ENCODE results near the gene TAT. TPM values are rescaled to one million over a fixed set of nuclear protein-coding genes. Genes with fewer than 3 reads are reported as not detected.

Gene TAT
- polyA plus RNA-seq, 4 donors, result 0.10 to 0.54 (median 0.26) TPM

- WGBS, 3 donors, result 83 to 88% (median 86%) methylated on average over 5 of the region's 5 CpGs
- Histone ChIP-seq H3K27me3 (ENCODE audit: control insufficient read depth in 3 of 3, insufficient read depth in 3 of 3, low read length in 3 of 3) (peaks cover 0 to 7% (median 5%) of the 10 kb centered on the region in 3 donors), H3K9me3 (ENCODE audit: control insufficient read depth in 2 of 2, insufficient read depth in 1 of 2, low read depth in 1 of 2, low read length in 1 of 2) (no peaks in the 10 kb centered on the region), H3K27ac (ENCODE audit: low read depth in 1 of 3, low read length in 2 of 3) (peak overlapping the region in 1 of 3 donors; percentile 70), H3K4me1 (ENCODE audit: control insufficient read depth in 3 of 3, insufficient read depth in 2 of 3, low read depth in 1 of 3, low read length in 2 of 3) (peaks cover 0 to 24% (median 3%) of the 10 kb centered on the region in 3 donors), H3K36me3 (ENCODE audit: control insufficient read depth in 3 of 3, insufficient read depth in 2 of 3, low read depth in 1 of 3, low read length in 3 of 3) (no peaks in the 10 kb centered on the region), H3K4me3 (ENCODE audit: low read depth in 1 of 3, low read length in 3 of 3) (no peak overlapping the region)
- DNase-seq (no peak), FAIRE-seq (no peak)
Observed at GRCh38 chr16:71573387-71574094, 3.4 kb downstream of the TAT start.

DNA sequence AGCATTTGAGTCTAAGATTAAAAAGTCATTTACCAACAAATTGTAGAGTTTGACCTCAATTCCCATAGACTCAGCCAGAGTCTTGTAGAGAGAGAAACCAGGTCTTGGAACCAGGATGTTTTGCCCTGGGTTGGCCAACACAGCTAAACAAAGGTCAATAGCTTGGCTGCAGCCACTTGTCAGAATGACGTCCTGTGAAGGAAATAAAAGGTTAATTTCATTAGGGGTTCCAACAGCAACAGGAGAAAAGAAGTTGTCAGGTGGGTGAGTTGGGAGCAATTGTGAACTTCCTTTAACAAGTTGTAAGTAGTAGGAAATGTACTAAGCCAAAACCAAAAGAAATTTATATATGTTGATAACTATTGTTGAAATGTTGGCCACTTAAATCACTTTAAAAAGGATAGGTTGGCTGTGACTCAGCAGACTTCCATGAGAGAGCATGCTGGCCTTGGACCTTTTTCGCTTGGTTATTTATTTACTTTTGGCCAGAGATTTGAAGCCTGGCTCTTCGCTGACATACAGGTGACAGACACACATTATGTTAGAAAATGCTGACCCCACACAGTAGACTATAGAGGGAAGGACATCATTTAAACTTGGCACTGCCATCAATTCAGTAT lies 4.3 kb downstream of the TAT start:
- Histone ChIP-seq H3K36me3 (ENCODE audit: control insufficient read depth in 3 of 3, insufficient read depth in 2 of 3, low read depth in 1 of 3, low read length in 3 of 3) (no peaks in the 10 kb centered on the region), H3K27ac (ENCODE audit: low read depth in 1 of 3, low read length in 2 of 3) (peak overlapping the region in 2 of 3 donors; percentile 34 to 70), H3K9me3 (ENCODE audit: control insufficient read depth in 2 of 2, insufficient read depth in 1 of 2, low read depth in 1 of 2, low read length in 1 of 2) (no peaks in the 10 kb centered on the region), H3K27me3 (ENCODE audit: control insufficient read depth in 3 of 3, insufficient read depth in 3 of 3, low read length in 3 of 3) (peaks cover 0 to 7% (median 3%) of the 10 kb centered on the region in 3 donors), H3K4me1 (ENCODE audit: control insufficient read depth in 3 of 3, insufficient read depth in 2 of 3, low read depth in 1 of 3, low read length in 2 of 3) (peaks cover 0 to 24% (median 3%) of the 10 kb centered on the region in 3 donors), H3K4me3 (ENCODE audit: low read depth in 1 of 3, low read length in 3 of 3) (no peak overlapping the region)
- FAIRE-seq, result no peak
- DNase-seq, result peak; percentile 74 to 81
- WGBS, 3 donors, result 7 to 39% (median 34%) methylated on average over 3 of the region's 3 CpGs

DNA sequence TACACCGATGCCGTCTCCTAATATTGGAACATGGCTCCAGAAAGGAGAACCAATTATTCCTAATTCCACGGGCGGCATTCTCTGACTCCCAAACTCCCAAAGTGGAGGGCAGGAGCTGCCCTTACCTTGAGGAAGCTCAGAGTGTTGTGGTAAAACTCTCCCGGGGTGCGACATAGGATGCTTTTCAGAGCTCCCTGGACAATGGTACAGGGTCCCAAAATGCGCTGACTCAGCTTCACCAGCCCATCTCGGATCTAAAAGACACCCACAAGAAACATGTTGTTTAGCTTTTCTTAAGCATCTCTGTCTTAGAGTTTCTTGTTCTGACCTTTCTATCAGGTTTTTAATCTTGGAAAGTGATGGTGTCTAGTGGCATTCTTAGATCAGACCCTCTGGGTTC lies 6.7 kb downstream of the TAT start:
- Histone ChIP-seq H3K9me3 (ENCODE audit: control insufficient read depth in 2 of 2, insufficient read depth in 1 of 2, low read depth in 1 of 2, low read length in 1 of 2) (no peaks in the 10 kb centered on the region), H3K4me1 (ENCODE audit: control insufficient read depth in 3 of 3, insufficient read depth in 2 of 3, low read depth in 1 of 3, low read length in 2 of 3) (peaks cover 3 to 24% (median 3%) of the 10 kb centered on the region in 3 donors), H3K27me3 (ENCODE audit: control insufficient read depth in 3 of 3, insufficient read depth in 3 of 3, low read length in 3 of 3) (peaks cover 0 to 2% (median 0%) of the 10 kb centered on the region in 3 donors), H3K36me3 (ENCODE audit: control insufficient read depth in 3 of 3, insufficient read depth in 2 of 3, low read depth in 1 of 3, low read length in 3 of 3) (no peaks in the 10 kb centered on the region), H3K27ac (ENCODE audit: low read depth in 1 of 3, low read length in 2 of 3) (peak overlapping the region in 1 of 3 donors; percentile 30), H3K4me3 (ENCODE audit: low read depth in 1 of 3, low read length in 3 of 3) (no peak overlapping the region)
- DNase-seq (no peak), FAIRE-seq (no peak)
- WGBS, 3 donors, result 93 to 96% (median 94%) methylated on average over 8 of the region's 8 CpGs

- FAIRE-seq (no peak), DNase-seq (peak; percentile 61 to 80)
- H3K4me1 ChIP-seq (ENCODE audit: control insufficient read depth in 3 of 3, insufficient read depth in 2 of 3, low read depth in 1 of 3, low read length in 2 of 3), result peaks cover 3 to 24% (median 3%) of the 10 kb centered on the region in 3 donors
- no peak overlapping the region for H3K4me3 ChIP-seq (ENCODE audit: low read depth in 1 of 3, low read length in 3 of 3)
- H3K36me3 ChIP-seq (ENCODE audit: control insufficient read depth in 3 of 3, insufficient read depth in 2 of 3, low read depth in 1 of 3, low read length in 3 of 3), result no peaks in the 10 kb centered on the region
- no peaks in the 10 kb centered on the region for H3K9me3 ChIP-seq (ENCODE audit: control insufficient read depth in 2 of 2, insufficient read depth in 1 of 2, low read depth in 1 of 2, low read length in 1 of 2)
- peaks cover 0 to 2% (median 0%) of the 10 kb centered on the region in 3 donors for H3K27me3 ChIP-seq (ENCODE audit: control insufficient read depth in 3 of 3, insufficient read depth in 3 of 3, low read length in 3 of 3)
- H3K27ac ChIP-seq (ENCODE audit: low read depth in 1 of 3, low read length in 2 of 3), result peak overlapping the region in 2 of 3 donors; percentile 52 to 75
- WGBS, 3 donors, result 54 to 81% (median 71%) methylated on average over 4 of the region's 4 CpGs
Observed at GRCh38 chr16:71569621-71570020, 7.3 kb downstream of the TAT start.

- no peak overlapping the region for H3K4me3 ChIP-seq (ENCODE audit: low read depth in 1 of 3, low read length in 3 of 3)
- H3K4me1 ChIP-seq (ENCODE audit: control insufficient read depth in 3 of 3, insufficient read depth in 2 of 3, low read depth in 1 of 3, low read length in 2 of 3), result peaks cover 3 to 27% (median 6%) of the 10 kb centered on the region in 3 donors
- H3K27ac ChIP-seq (ENCODE audit: low read depth in 1 of 3, low read length in 2 of 3), result no peak overlapping the region
- WGBS, 3 donors, result 73% methylated on average over 4 of the region's 4 CpGs
- no peak for FAIRE-seq
- no peaks in the 10 kb centered on the region for H3K9me3 ChIP-seq (ENCODE audit: control insufficient read depth in 2 of 2, insufficient read depth in 1 of 2, low read depth in 1 of 2, low read length in 1 of 2)
- no peaks in the 10 kb centered on the region for H3K27me3 ChIP-seq (ENCODE audit: control insufficient read depth in 3 of 3, insufficient read depth in 3 of 3, low read length in 3 of 3)
- H3K36me3 ChIP-seq (ENCODE audit: control insufficient read depth in 3 of 3, insufficient read depth in 2 of 3, low read depth in 1 of 3, low read length in 3 of 3), result no peaks in the 10 kb centered on the region
- no peak for DNase-seq
Observed at GRCh38 chr16:71568551-71568950, 8.3 kb downstream of the TAT start.

DNA sequence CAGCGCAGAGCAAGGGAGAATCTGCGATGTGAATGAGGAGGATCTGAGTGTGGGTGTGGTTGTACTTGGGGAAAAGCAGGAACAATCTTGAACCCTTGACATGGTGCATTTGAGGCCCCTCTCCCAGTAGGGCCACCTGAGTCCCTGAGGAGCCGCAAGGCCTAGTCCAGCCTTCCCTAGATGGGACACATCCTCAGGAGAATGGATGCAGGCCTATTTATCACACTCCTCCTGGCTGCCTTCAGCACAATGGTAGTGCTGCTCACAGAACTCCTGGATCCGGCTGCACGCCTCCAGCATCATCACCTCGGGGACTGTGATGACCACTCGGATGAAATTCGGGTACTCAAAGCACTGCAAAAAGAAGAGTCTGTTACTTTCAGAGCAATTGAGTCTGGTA lies 9.0 kb downstream of the TAT start:
- Histone ChIP-seq H3K4me1 (ENCODE audit: control insufficient read depth in 3 of 3, insufficient read depth in 2 of 3, low read depth in 1 of 3, low read length in 2 of 3) (peaks cover 3 to 23% (median 6%) of the 10 kb centered on the region in 3 donors), H3K27ac (ENCODE audit: low read depth in 1 of 3, low read length in 2 of 3) (no peak overlapping the region), H3K27me3 (ENCODE audit: control insufficient read depth in 3 of 3, insufficient read depth in 3 of 3, low read length in 3 of 3) (no peaks in the 10 kb centered on the region), H3K36me3 (ENCODE audit: control insufficient read depth in 3 of 3, insufficient read depth in 2 of 3, low read depth in 1 of 3, low read length in 3 of 3) (no peaks in the 10 kb centered on the region), H3K9me3 (ENCODE audit: control insufficient read depth in 2 of 2, insufficient read depth in 1 of 2, low read depth in 1 of 2, low read length in 1 of 2) (no peaks in the 10 kb centered on the region), H3K4me3 (ENCODE audit: low read depth in 1 of 3, low read length in 3 of 3) (no peak overlapping the region)
- 94 to 95% (median 95%) methylated on average over 8 of the region's 8 CpGs for WGBS, 3 donors
- DNase-seq, result no peak
- no peak for FAIRE-seq

DNA sequence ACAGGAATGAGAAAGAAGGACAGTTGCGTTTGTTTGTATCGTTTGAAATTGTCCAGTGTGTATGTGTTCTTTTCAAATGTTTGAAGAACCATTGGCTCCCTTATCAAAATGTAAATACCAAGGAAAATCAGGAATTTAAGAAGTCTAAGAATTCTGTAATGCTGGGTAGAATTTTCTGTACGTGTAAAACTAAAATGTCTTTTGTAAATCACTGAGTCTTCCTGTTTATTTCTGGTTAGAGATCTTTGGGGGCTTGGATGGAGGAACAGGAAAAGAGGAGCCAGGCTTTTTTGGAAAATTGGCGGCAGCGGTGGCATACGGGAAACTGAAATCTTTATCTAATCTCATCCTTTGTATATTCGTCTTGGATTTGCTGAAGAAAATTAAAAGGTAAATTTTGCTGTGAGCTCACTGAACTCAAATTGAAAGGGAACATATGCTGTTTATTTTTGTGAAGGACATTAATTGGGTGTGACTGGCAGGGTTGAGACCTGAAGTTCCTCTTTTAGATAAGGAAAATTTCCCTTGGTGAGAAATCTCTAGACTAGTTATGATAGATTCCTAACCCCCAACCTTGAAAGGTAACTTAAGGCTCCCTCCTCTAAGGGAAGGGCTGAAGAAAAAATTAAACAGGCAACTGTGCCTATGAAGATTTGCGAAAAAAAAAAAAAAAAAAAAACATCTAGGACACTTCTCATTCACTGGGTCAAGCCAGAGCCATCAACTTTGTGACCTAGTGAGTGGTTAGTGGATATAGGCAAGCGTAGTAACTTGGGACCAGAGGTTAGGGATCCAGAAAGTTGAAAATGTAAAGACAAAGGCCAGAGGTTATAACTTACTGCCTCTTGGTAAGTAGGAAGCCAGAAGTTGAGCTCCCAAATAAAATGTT lies 10.8 kb downstream of the TAT start:
- DNase-seq, result no peak
- no peak for FAIRE-seq
- Histone ChIP-seq H3K4me1 (ENCODE audit: control insufficient read depth in 3 of 3, insufficient read depth in 2 of 3, low read depth in 1 of 3, low read length in 2 of 3) (peaks cover 0 to 14% (median 6%) of the 10 kb centered on the region in 3 donors), H3K36me3 (ENCODE audit: control insufficient read depth in 3 of 3, insufficient read depth in 2 of 3, low read depth in 1 of 3, low read length in 3 of 3) (no peaks in the 10 kb centered on the region), H3K4me3 (ENCODE audit: low read depth in 1 of 3, low read length in 3 of 3) (peak overlapping the region in 1 of 3 donors; percentile 56), H3K27me3 (ENCODE audit: control insufficient read depth in 3 of 3, insufficient read depth in 3 of 3, low read length in 3 of 3) (no peaks in the 10 kb centered on the region), H3K27ac (ENCODE audit: low read depth in 1 of 3, low read length in 2 of 3) (peak overlapping the region; percentile 75 to 96 (median 80)), H3K9me3 (ENCODE audit: control insufficient read depth in 2 of 2, insufficient read depth in 1 of 2, low read depth in 1 of 2, low read length in 1 of 2) (peaks cover 0 to 6% of the 10 kb centered on the region in 2 donors)
- 27 to 45% (median 29%) methylated on average over 9 of the region's 9 CpGs for WGBS, 3 donors

DNA sequence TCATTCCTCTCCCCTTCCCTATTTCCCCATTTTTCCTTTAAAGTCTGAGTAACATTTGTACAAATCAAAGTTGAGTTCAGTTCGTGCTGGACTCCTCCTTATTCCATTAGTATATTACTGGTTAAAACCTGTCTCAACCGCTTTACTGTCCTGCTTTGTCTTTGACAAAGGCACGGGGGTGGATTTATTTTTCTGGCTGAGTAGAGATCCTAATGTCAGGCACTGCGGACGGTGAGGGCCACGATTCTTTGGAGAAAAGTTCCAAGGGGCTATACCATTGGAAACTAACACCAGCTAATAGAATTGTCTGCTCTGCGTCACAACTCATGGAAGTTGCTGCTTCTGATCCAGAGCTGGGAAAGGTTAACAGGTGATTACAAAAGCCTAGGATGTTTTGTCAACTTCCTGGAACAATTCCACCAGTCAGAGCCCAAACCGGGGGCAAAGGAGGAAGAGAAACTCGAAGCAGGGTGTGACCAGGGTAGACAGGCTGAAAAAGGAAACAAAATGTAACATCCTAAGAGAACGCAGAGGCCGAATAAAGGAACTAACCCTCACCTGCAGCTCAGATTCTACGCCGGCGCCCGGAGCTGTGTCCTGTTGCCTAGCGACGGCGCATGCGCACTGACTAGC lies 12.4 kb downstream of the TAT start:
- Histone ChIP-seq H3K4me1 (ENCODE audit: control insufficient read depth in 3 of 3, insufficient read depth in 2 of 3, low read depth in 1 of 3, low read length in 2 of 3) (peaks cover 0 to 6% (median 6%) of the 10 kb centered on the region in 3 donors), H3K4me3 (ENCODE audit: low read depth in 1 of 3, low read length in 3 of 3) (peak overlapping the region; percentile 56 to 60 (median 57)), H3K9me3 (ENCODE audit: control insufficient read depth in 2 of 2, insufficient read depth in 1 of 2, low read depth in 1 of 2, low read length in 1 of 2) (peaks cover 0 to 6% of the 10 kb centered on the region in 2 donors), H3K27me3 (ENCODE audit: control insufficient read depth in 3 of 3, insufficient read depth in 3 of 3, low read length in 3 of 3) (no peaks in the 10 kb centered on the region), H3K36me3 (ENCODE audit: control insufficient read depth in 3 of 3, insufficient read depth in 2 of 3, low read depth in 1 of 3, low read length in 3 of 3) (no peaks in the 10 kb centered on the region), H3K27ac (ENCODE audit: low read depth in 1 of 3, low read length in 2 of 3) (peak overlapping the region; percentile 75 to 96 (median 80))
- no peak for DNase-seq
- no peak for FAIRE-seq
- 5 to 11% (median 9%) methylated on average over 19 of the region's 19 CpGs for WGBS, 3 donors

Measured in small intestine (tissue), 7 donors.